EL (cell line): ENCODE measurements around the gene AP5M1.
A peak's percentile ranks its signal among the peaks of the same experiment; 100 is the strongest.
"Not testable (repeated sequence)": the region's sequence is repeated elsewhere in the genome, so short reads cannot be mapped to it uniquely, and the experiment has no call there.

Experiments
- DNase-seq: peaks from one replicate; pipeline ENCODE4 v3.0.0-alpha.2; 2016

The AP5M1 gene, protein sequence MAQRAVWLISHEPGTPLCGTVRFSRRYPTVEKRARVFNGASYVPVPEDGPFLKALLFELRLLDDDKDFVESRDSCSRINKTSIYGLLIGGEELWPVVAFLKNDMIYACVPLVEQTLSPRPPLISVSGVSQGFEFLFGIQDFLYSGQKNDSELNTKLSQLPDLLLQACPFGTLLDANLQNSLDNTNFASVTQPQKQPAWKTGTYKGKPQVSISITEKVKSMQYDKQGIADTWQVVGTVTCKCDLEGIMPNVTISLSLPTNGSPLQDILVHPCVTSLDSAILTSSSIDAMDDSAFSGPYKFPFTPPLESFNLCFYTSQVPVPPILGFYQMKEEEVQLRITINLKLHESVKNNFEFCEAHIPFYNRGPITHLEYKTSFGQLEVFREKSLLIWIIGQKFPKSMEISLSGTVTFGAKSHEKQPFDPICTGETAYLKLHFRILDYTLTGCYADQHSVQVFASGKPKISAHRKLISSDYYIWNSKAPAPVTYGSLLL

GRCh38 chr14:57268161-57269069, at the start of gene AP5M1, which contains the start of gene EXOC5:
TSS of gene AP5M1 (plus strand) at chr14:57268971. CDS start at chr14:57269315, 344 bp downstream.
TSS of gene EXOC5 (minus strand) at chr14:57268905. CDS start at chr14:57268648, 257 bp downstream.
- peak; percentile 93 for DNase-seq

DNA sequence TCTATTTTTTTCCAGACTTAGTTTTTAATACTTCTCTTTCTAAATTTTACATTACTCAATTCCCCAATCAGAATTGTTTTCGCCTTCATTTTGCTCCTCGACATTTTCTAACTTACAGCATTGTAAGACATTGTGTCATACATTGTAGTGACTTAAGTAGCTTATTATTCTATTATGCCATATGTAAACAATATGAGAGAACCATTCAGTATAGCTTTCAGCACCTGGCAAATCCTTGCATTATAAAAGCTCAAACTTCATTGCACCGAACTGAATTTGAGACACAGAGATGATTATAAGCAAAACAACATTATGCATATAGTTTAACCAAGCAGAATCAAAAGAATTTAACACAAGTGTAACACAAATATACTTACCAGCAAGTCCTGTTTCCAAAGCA, 46.8 kb upstream of the AP5M1 start:
- no peak for DNase-seq

DNA sequence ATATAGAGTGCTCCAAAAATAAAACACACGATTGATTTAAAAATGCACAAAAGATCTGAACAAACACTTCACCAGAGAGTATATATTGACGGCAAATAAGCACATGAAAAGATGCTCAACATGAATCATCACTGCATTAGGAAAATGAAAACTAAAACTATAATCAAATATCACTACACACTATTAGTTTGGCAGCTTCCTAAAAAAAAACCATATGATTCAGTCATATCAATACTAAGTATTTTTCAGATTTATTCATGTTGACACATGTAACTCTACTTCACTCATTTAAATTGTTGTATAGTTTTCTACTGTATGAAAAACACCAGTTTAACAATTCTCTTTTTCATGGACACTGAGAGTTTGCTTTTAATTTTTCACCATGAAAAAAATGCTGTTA, 41.7 kb upstream of the AP5M1 start:
- DNase-seq: no peak

- not testable (repeated sequence) for DNase-seq
Measured at GRCh38 chr14:57228320-57228719, 40.5 kb upstream of the AP5M1 start.

GRCh38 chr14:57232006-57232405, 36.8 kb upstream of the AP5M1 start:
- no peak for DNase-seq

DNA sequence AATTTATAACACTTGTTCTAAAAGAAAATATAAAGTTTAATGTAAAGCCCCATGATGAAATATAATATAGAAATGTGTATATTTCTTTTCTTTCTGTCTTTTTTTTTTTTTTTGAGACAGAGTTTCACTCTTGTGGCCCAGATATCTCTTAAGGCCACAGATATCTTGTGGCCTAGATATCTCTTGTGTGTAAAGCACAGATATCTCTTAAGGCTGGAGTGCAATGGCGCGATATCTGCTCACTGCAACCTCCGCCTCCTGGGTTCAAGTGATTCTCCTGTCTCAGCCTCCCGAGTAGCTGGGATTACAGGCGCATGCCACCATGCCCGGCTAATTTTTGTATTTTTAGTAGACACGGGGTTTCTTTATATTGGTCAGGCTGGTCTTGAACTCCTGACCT, 28.7 kb upstream of the AP5M1 start:
- DNase-seq: not testable (repeated sequence)

- DNase-seq: no peak
Measured at GRCh38 chr14:57243320-57243719, 25.5 kb upstream of the AP5M1 start.

GRCh38 chr14:57244106-57244505, 24.7 kb upstream of the AP5M1 start:
- no peak for DNase-seq

GRCh38 chr14:57245941-57246340, 22.8 kb upstream of the AP5M1 start:
- DNase-seq: peak; percentile 52

GRCh38 chr14:57246933-57247657, 21.7 kb upstream of the AP5M1 start:
- peak; percentile 50 for DNase-seq

GRCh38 chr14:57254884-57255283, 13.9 kb upstream of the AP5M1 start:
- DNase-seq: no peak

DNA sequence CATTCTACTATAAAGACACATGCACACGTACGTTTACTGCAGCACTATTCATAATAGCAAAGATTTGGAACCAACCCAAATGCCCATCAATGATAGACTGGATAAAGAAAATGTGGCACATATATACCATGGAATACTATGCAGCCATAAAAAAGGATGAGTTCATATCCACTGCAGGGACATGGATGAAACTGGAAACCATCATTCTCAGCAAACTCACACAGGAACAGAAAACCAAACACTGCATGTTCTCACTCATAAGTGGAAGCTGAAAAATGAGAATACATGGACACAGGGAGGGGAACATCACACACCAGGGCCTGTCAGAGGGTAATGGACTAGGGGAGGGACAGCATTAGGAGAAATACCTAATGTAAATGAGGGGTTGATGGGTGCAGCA, 10.6 kb upstream of the AP5M1 start:
- DNase-seq: not testable (repeated sequence)

DNA sequence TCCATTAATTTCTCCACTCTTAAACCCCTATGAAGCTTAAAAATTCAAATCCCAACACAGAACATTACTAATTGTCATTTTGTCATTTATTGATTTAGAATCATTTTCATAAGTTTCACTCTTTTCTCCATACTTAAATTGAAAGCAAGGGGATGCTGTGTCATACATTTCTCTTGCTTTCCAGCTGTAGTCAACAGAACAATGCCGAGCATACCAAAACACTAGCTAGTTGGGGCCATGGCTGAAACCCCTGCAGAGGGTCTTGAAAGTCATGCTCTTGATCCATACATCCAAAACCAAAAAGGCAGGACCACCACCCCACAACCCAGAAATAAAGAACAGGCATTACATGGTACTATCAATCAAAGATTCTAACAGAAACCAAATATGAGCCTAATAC, 9.1 kb upstream of the AP5M1 start:
- no peak for DNase-seq

DNA sequence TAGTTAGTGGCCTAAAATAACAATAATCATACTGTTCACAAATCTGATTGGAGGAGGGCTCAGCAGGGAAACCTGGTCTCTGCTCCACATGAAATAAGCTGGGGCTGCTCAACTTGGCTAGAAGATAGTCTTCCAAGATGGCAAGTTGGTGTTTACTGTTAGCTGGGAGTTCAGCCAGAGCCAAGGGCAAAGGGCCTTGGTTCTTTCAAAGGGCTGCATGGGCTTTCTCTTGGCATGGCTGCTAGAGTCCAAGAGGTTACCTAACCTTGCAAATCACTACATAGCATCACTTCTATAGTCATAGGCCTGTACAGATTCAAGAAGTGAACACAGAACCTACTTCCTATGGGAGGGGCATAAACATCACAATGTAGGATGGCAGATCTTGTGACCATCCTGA, 7.2 kb upstream of the AP5M1 start:
- no peak for DNase-seq

DNA sequence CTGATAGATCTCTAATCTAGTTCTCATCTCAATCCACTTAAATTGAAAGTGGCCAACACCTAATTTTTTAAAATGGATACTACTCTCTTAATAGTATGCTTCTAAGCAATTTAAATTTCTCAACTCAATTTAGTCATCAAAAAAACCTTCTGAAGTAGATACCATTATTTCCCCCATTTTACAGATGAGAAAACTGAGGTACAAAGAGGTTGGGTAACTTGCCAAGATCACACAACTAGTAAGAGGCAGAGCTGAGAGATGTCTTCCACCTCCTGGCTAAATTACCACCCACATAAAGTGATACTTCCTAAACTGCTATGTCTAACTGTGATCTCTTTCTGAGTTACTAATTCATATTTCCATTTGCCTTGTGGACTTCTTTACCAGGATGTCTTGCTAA, 6.7 kb upstream of the AP5M1 start:
- no peak for DNase-seq

DNA sequence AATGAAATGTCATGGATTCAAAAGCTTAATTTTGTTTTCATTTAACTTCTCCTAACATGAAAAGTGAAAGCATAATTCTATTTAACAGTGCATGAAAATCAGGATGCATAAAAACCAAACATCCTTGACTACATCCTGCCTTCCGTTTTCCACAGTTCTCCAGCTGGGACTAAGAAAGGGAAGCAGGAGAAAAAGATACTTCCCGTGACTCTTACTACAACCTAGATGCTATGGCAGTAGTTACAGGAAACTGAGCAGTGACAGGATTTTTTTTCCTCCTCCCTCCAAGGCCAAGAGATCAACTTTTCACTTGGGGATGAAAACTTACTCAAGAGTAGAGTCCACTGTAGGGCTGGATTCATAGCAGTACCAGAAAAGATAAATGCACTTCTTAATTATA, 2.7 kb upstream of the AP5M1 start:
- DNase-seq: peak; percentile 19

DNA sequence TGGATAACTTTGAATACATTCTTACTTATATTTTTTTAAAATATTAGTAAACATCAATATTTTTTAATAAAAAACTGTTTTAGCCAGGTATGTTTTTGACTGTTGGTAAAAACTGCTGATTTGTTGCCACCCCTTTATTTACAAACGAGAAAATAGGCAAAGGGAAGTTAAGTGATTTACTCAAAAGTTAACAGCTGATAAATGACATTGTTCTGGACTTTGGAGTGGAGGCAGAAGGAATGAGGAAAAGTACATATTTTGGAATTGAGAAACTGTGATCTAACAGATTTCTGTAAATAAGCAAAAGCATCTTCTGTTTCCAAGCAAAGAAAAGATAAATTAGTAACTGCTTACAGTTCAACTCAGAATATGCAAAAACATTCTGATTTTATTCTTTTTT, 4.5 kb downstream of the AP5M1 start:
- DNase-seq: no peak

DNA sequence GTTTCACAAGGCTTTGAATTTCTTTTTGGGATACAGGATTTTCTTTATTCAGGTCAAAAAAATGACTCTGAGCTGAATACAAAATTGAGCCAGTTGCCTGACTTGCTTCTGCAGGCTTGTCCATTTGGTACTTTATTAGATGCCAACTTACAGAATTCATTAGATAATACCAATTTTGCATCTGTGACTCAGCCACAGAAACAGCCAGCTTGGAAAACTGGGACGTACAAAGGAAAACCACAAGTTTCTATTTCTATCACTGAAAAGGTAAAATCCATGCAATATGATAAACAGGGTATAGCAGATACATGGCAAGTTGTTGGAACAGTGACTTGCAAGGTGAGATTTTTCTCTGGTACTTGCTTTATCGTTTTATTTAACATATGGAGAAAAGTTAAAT, 5.8 kb downstream of the AP5M1 start:
- no peak for DNase-seq

GRCh38 chr14:57275023-57275664, 6.4 kb downstream of the AP5M1 start:
- DNase-seq: no peak

GRCh38 chr14:57277062-57277461, 8.3 kb downstream of the AP5M1 start:
- DNase-seq: no peak

GRCh38 chr14:57287745-57288144, 19.0 kb downstream of the AP5M1 start:
- DNase-seq: no peak

- DNase-seq: no peak
Measured at GRCh38 chr14:57290751-57291150, 22.0 kb downstream of the AP5M1 start.
